ENCODE measurements around the gene FAM210B. TPM values are rescaled to one million over a fixed set of nuclear protein-coding genes. Genes with fewer than 3 reads are reported as not detected.
"Not testable (repeated sequence)": the region's sequence is repeated elsewhere in the genome, so short reads cannot be mapped to it uniquely, and the experiment has no call there.

Gene FAM210B
- total and polyA plus RNA-seq, 9 donors, result 61.5 to 148 (median 120) TPM

DNA sequence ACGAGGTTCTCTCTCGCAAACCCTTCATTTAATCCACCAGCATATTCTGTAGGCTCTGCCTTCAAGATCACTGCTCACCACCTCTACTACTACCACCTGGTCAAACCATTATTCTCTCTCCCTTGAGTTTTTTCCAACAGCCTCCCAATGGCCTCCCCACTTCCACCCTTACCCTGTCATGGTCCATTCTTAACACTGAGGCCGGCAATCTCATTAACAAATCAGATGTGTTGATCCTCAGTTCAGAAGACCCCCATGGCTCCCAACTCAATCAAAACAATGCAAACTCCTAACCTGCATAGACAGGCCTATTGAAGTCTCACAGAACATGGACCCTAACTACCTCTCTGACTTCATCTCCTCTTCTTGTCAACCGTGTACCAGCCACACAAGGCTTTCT, 31.0 kb downstream of the FAM210B start:
- 93 to 95% (median 94%) methylated on average over 4 of the region's 4 CpGs for WGBS, 3 donors
- TF ChIP-seq EP300 (IDR thresholded peaks at IDR 0.05) (no peak), CTCF (IDR thresholded peaks at IDR 0.05) (no peak), POLR2A (IDR thresholded peaks at IDR 0.05) (no peak)
- Histone ChIP-seq H3K4me1 (ENCODE audit: insufficient read depth) (peaks cover 8% of the 10 kb centered on the region), H3K27me3 (no peaks in the 10 kb centered on the region), H3K36me3 (no peaks in the 10 kb centered on the region), H3K4me3 (no peak overlapping the region), H3K9me3 (no peaks in the 10 kb centered on the region), H3K27ac (no peak overlapping the region)
- no peak for DNase-seq
- intact Hi-C loops (cut with DNase I), result loop anchor here in 1 of 4 donors (10.0 kb wide), 1 partner anchor 75 kb away; the partner anchor contains the start of gene RTF2

DNA sequence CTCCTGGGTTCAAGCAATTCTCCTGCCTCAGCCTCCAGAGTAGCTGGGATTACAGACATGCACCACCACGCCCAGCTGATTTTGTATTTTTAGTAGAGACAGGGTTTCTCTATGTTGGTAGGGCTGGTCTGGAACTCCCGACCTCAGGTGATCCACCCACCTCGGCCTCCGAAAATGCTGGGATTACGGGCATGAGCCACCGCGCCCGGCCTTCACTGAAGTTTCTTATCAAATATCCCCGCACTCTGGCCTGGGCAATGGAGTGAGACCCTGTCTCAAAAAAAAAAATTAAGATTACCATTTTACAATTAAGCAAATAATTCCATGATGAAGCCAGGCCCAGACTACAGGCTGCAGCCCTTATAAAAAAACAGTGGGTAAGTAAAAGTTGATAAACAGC, 31.6 kb downstream of the FAM210B start:
- DNase-seq; H3K9me3 ChIP-seq; H3K4me1 ChIP-seq (ENCODE audit: insufficient read depth); H3K36me3 ChIP-seq; H3K27ac ChIP-seq; H3K4me3 ChIP-seq; H3K27me3 ChIP-seq: not testable (repeated sequence)
- intact Hi-C loops (cut with DNase I), result loop anchor here in 1 of 4 donors (10.0 kb wide), 1 partner anchor 74 kb away; the partner anchor contains the start of gene RTF2
- 94 to 96% (median 96%) methylated on average over 9 of the region's 9 CpGs for WGBS, 3 donors

- TF ChIP-seq CTCF (IDR thresholded peaks at IDR 0.05), result no peak
Observed at GRCh38 chr20:56391037-56391436, 32.3 kb downstream of the FAM210B start.

DNA sequence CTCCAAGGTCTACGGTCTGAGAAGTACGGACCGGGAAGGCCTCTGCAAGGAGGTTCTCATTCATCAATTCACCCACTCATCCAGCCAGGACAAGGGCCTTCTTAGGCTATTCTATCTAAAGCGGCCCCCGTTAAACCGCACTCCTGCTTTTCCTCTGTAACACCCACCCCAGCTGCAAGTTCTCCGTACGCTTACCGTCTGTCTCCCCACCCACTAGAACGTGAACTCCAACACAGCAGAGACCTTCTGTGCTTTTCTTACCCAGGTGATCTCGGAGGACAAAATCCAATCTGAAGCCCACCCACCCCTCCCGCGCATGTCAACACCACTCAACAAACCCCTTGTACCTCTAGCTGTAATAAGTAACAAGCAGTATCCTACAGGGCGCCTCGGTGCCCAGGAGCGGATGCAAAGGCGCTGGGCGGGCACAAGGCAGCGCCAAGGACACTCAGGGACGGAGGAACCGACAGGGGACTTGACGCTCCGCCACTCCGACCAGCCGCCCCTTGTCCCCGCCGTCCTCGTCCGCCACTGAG, 32.9 kb downstream of the FAM210B start:
- intact Hi-C loops (cut with DNase I), result loop anchor here in 1 of 4 donors (10.0 kb wide), 1 partner anchor 73 kb away; the partner anchor contains the start of gene RTF2
- TF ChIP-seq POLR2A (IDR thresholded peaks at IDR 0.05), result no peak
- TF ChIP-seq EP300 (IDR thresholded peaks at IDR 0.05), result no peak
- no peak for TF ChIP-seq CTCF (IDR thresholded peaks at IDR 0.05)
- Histone ChIP-seq H3K27me3 (no peaks in the 10 kb centered on the region), H3K36me3 (no peaks in the 10 kb centered on the region), H3K27ac (peak overlapping the region in 1 of 2 donors; percentile 72), H3K4me1 (ENCODE audit: insufficient read depth) (peaks cover 8% of the 10 kb centered on the region), H3K9me3 (no peaks in the 10 kb centered on the region), H3K4me3 (peak overlapping the region; percentile 90)
- no peak for DNase-seq
- 0 to 1% (median 1%) methylated on average over 28 to 29 of the region's 29 CpGs for WGBS, 3 donors

More at GRCh38 chr20:56391037-56391436, 32.3 kb downstream of the FAM210B start:
- DNase-seq, result no peak
- no peaks in the 10 kb centered on the region for H3K36me3 ChIP-seq
- H3K4me1 ChIP-seq (ENCODE audit: insufficient read depth), result peaks cover 8% of the 10 kb centered on the region
- H3K4me3 ChIP-seq, result peak overlapping the region; percentile 90
- intact Hi-C loops (cut with DNase I), result loop anchor here in 1 of 4 donors (10.0 kb wide), 1 partner anchor 74 kb away; the partner anchor contains the start of gene RTF2
- H3K9me3 ChIP-seq, result no peaks in the 10 kb centered on the region
- no peaks in the 10 kb centered on the region for H3K27me3 ChIP-seq
- 21 to 27% (median 23%) methylated on average over 10 of the region's 10 CpGs for WGBS, 3 donors
- H3K27ac ChIP-seq, result no peak overlapping the region

DNA sequence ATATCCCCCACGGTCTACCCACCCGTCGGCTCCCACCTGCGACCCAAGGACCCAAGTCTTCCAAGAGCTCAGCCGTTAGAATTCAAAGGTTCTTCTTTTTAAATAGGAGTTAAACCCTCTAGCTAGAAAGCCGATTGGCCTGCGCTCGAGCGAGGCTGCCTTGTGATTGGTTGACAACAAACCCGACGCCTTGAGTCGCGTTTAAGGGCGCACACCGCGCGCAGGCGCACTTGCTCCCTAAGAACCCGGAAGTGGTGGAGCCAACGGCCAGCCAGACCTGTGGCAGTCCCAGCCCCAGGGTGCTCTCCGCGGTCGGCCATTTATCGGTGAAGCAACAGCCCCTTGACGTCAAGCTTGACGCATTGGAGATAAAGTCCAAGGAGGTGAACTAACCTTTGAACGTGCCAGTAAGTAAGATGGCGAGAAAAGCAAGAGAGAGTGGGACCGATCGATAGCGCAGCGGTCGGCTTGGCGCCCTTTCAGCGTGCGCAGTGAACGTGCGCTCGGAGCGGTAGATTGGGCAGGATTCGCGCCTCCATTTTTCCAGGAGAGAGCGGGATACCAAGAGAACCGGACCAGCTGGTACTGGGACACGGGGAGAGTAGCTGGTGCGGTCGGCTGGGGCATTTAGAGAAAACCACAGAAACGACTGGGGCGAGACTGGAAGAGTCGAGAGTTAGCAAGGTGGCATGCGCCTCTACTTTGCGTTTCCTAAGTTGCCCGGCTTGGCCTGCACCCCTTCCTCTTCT, 33.5 kb downstream of the FAM210B start, which contains the start of the genes AURKA and CSTF1:
Gene AURKA, minus strand, starts transcription at position 84 of the 749 bp plus-strand sequence. CDS start 4,018 bp downstream, outside the sequence.
Gene CSTF1, plus strand, starts transcription at position 514 of the 749 bp plus-strand sequence. CDS start 2,908 bp downstream, outside the sequence.
- TF ChIP-seq POLR2A (IDR thresholded peaks at IDR 0.05) (peak; percentile 48), EP300 (IDR thresholded peaks at IDR 0.05) (peak; percentile 95), CTCF (IDR thresholded peaks at IDR 0.05) (no peak)
- peak; percentile 99 to 100 (median 99) for DNase-seq
- Histone ChIP-seq H3K27ac (peak within 1 kb of the TSS; percentile 31 to 72), H3K27me3 (no peaks in the 10 kb centered on the region), H3K4me1 (ENCODE audit: insufficient read depth) (peaks cover 8% of the 10 kb centered on the region), H3K36me3 (no peaks in the 10 kb centered on the region), H3K9me3 (no peaks in the 10 kb centered on the region), H3K4me3 (peak within 1 kb of the TSS; percentile 90)
- 0% methylated on average over 52 to 53 of the region's 53 CpGs for WGBS, 3 donors
- intact Hi-C loops (cut with DNase I), result loop anchor here in 1 of 4 donors (10.0 kb wide), 1 partner anchor 72 kb away; the partner anchor contains the start of gene RTF2

Data from ovary (tissue), 9 donors.